ENCODE measurements around the gene TANC1.

TANC1 gene

DNA sequence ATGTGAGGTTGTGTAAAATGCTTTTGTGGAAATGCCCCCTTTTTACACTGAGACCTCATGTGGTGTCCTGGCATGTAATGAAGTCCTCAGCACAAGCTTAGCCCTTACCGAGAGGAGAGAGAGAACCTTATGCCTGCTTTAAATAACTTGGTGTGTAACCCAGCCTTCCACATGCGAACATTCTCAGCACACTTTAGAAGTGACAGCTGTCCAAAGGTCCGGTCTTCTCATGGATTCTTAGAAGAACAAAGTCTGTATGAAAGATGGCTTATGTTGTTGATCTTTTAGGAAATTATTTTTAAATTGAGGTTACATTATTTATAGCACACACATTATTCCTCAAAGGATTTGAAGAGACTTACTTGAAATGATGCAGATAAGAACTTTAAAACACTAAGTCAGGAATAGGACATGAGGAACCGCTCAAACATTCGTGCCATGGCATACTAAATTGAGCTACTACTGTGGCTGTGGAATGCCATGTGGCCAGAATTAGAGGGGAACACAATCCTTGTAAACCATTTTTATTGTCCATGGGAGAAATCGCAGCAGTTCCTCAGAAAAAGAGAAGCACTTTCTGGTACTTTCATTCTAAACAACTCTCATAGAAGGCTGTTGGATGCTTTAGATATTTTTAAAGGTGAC is 238.4 kb downstream of the TANC1 start:
- DNase-seq (ENCODE audit: low spot score): no peak
- in situ Hi-C loops (cut with MboI; ENCODE audit: low pct_unique_long_range_greater_than_20kb, low sequenced_read_pairs, unreplicated experiment): no loop called here
- TF ChIP-seq, protein P1, sequence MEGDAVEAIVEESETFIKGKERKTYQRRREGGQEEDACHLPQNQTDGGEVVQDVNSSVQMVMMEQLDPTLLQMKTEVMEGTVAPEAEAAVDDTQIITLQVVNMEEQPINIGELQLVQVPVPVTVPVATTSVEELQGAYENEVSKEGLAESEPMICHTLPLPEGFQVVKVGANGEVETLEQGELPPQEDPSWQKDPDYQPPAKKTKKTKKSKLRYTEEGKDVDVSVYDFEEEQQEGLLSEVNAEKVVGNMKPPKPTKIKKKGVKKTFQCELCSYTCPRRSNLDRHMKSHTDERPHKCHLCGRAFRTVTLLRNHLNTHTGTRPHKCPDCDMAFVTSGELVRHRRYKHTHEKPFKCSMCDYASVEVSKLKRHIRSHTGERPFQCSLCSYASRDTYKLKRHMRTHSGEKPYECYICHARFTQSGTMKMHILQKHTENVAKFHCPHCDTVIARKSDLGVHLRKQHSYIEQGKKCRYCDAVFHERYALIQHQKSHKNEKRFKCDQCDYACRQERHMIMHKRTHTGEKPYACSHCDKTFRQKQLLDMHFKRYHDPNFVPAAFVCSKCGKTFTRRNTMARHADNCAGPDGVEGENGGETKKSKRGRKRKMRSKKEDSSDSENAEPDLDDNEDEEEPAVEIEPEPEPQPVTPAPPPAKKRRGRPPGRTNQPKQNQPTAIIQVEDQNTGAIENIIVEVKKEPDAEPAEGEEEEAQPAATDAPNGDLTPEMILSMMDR (IDR thresholded peaks at IDR 0.05; ENCODE audit: extremely low read depth, insufficient read depth, missing control alignments): no peak

DNA sequence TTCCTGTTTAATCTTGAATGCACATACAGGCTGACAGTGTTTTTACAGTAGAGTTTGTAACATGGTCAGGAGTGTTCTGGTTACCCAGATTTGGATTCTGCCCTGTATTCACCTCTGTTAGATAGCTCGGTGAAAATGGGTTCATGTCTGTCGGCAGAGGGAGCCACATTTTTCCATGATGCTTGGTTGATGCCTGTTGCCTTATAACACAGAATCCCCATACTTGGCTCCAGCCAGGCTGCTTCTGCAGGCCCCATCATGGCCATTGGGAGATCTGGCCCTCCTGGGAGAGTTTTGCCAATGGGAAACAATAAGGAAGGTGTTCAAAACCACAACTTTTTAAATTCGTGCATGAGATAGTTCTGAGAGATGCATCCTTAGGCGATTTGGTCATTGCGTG is 240.0 kb downstream of the TANC1 start:
- DNase-seq (ENCODE audit: low spot score): no peak
- TF ChIP-seq, protein P1 (IDR thresholded peaks at IDR 0.05; ENCODE audit: extremely low read depth, insufficient read depth, missing control alignments): no peak
- in situ Hi-C loops (cut with MboI; ENCODE audit: low pct_unique_long_range_greater_than_20kb, low sequenced_read_pairs, unreplicated experiment): no loop called here

DNA sequence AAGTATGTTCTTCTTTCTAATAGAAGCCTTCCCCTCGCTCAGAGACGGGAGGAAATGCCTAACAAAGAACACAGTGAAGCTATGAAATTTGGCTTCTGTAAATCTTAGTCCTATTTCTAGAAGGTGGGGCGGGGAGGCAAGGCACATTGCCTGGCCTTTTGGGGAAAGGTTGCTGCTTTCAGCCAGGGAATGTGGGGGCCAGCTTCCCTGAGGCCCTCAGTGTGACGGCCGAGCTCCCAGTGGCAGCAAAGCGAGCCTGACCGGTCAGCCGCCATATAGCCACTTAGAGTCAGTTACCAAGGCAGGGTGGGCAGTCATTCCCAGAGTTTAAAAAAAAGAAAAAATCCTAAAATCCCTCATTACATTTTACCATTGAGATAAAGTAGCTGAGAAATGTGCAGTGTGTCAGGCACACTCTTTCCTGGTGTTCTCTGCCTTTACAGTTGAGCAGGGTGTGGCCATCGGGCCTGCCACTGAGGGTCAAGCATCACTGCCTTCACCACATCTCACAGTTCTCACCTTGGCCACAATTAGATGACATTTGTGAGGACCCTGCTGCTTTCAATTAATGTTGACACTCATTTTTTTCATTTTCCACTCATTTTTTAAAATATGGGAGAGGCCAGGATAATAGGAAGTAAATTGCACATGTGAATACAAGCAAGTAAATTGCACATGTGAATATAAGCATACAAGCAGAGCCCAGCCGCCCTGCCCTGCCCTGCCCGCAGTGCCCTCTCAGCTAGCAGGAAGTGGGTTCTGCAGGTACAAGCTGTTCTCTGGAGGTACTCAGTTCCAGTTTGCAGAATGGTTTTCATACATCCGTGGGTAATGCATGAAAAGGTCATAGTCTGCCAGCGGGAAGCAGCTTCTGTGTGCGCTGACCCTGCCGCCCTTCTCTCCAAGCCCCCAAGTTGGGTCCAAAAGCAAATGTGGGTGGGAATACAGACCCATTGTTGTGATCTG is 241.2 kb downstream of the TANC1 start:
- TF ChIP-seq, protein P1 (IDR thresholded peaks at IDR 0.05; ENCODE audit: extremely low read depth, insufficient read depth, missing control alignments): no peak
- no peak for DNase-seq (ENCODE audit: low spot score)
- in situ Hi-C loops (cut with MboI; ENCODE audit: low pct_unique_long_range_greater_than_20kb, low sequenced_read_pairs, unreplicated experiment): no loop called here

DNA sequence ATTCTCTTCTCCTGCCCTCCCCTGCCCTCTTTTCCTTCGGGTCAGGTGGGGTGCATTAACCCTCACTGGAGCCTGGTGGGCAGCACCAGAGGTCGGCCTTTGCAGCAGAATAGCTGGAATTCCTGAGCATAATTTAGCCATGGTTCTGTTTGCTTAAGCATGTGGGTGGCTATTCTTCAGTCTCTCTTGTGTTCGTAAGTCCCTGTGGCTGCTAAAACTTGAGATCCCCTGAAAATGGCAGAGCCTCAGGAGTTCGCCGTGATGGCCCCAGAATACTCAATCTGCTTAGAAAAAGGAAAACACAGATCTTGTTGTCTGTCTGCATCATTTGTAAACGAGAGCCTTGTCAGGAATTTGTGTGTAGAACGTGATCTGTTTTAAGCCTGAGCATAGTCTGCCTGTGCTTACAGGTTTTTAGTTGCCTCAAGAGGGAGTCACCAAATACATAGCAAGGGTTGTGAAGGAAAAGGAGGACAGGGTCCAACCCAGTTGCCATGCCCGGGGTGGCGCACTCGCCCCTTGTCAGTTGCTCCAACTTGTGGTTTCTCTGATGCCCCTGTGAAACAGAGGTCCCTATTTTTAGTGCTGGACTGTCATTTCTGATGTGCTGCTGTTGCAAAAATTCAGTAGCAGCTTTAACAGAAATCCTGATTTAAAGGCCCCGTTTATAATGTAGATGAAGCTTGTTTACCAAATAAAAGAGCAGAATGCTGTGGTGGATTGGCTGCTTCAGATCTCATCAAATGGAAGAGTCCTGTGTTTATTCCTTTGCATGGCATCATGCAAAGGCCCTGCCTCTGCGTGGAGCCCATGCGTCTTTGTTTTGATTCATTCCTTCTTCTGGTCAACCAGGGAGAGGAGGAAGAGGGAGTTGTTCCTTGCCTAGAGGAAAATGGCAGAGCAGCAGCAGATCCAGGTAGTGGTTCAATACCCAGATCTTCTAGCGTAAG is 243.3 kb downstream of the TANC1 start:
- in situ Hi-C loops (cut with MboI; ENCODE audit: low pct_unique_long_range_greater_than_20kb, low sequenced_read_pairs, unreplicated experiment): no loop called here
- no peak for DNase-seq (ENCODE audit: low spot score)
- TF ChIP-seq, protein P1 (IDR thresholded peaks at IDR 0.05; ENCODE audit: extremely low read depth, insufficient read depth, missing control alignments): no peak

DNA sequence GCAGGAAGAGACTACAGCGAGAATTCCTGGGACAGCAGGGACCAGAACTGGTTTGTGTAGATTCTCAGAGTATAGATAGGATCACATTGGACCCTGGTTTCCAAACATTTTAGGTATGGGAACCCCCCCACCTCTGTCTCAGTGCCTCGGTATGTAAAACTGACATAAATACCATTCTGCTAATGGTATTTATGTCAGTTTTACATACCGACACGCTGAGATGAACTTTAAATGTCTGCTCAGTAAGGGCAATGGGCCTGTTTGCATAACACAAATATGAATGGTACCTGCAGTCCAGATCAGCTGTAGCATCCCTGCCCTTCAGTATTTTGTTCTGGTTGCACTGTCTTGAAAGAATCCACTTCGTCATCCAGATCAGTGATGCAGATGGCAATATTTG is 244.9 kb downstream of the TANC1 start:
- TF ChIP-seq, protein P1 (IDR thresholded peaks at IDR 0.05; ENCODE audit: extremely low read depth, insufficient read depth, missing control alignments): no peak
- in situ Hi-C loops (cut with MboI; ENCODE audit: low pct_unique_long_range_greater_than_20kb, low sequenced_read_pairs, unreplicated experiment): no loop called here
- DNase-seq (ENCODE audit: low spot score): no peak

DNA sequence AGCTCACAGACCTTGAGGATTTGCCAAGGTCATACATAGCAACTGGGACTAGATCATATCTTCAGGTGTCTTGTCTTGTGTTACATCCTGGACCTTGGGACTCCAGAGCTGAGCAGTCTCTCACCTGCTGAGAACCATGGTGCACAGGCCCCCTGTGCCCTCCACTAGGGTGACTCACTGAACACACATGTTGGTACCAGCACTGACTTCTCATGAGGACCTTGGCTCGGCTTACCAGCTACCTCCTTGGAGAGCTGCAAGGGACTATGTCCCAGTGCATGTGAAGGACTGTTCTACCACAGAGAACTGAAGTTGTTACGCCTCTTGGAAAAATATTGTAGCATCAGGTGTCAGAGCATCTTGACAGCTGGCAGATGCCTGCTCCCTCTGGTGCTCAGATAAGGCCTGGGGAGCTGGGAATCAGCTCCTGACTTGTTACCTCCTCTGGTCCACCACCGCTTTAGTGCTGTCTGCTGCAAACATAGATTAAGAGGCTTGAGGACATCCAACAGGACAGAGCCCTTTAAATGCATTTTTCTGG is 246.0 kb downstream of the TANC1 start:
- no peak for DNase-seq (ENCODE audit: low spot score)
- TF ChIP-seq, protein P1 (IDR thresholded peaks at IDR 0.05; ENCODE audit: extremely low read depth, insufficient read depth, missing control alignments): no peak
- in situ Hi-C loops (cut with MboI; ENCODE audit: low pct_unique_long_range_greater_than_20kb, low sequenced_read_pairs, unreplicated experiment): no loop called here
